SH-SY5Y (cell line): ENCODE data around the gene RBM6.

Source experiments
- GATA2 ChIP-seq: IDR thresholded peaks from 2 replicates; pipeline ENCODE4 v1.6.1; 2011; ENCODE audit warnings: mild to moderate bottlenecking, low read depth, low read length
- GATA3 ChIP-seq: IDR thresholded peaks from 2 replicates; pipeline ENCODE4 v1.6.1; 2011; ENCODE audit warnings: low read depth, mild to moderate bottlenecking, low read length, moderate library complexity

- TF ChIP-seq GATA3 (no peak), GATA2 (no peak)
These were observed 28.4 kb downstream of the RBM6 start for GRCh38 chr3:49968346-49968745.
